Cardiac muscle cell (in vitro differentiated cells and primary cell): ENCODE measurements around the gene SSBP3. TPM values are rescaled to one million over a fixed set of nuclear protein-coding genes. Genes with fewer than 3 reads are reported as not detected.

Experiments
- DNase-seq, 2 donors: peaks; one replicate each; pipeline versions ENCODE4 v3.0.0 to v3.0.0-alpha.2; 2010 to 2017; ENCODE audit warnings: low read depth in 1 of 2, low spot score in 1 of 2
- H3K27ac ChIP-seq: fragments of 200-600 bp; sonication (generic); 2 replicates; pipeline ENCODE4 v1.5.1; 2016
- H3K27me3 ChIP-seq: fragments of 200-600 bp; sonication (generic); 2 replicates; pipeline ENCODE4 v1.6.0; 2016; ENCODE audit warnings: control low read depth
- H3K36me3 ChIP-seq: fragments of 200-600 bp; sonication (generic); 2 replicates; pipeline ENCODE4 v1.5.1; 2016; ENCODE audit warnings: control low read depth
- H3K4me1 ChIP-seq: fragments of 200-600 bp; sonication (generic); 2 replicates; pipeline ENCODE4 v1.8.1; 2017; ENCODE audit warnings: low read depth, mild to moderate bottlenecking, mixed run types
- H3K4me3 ChIP-seq: fragments of 200-600 bp; sonication (generic); 2 replicates; pipeline ENCODE4 v1.5.1; 2016; ENCODE audit warnings: mild to moderate bottlenecking
- H3K9me3 ChIP-seq: fragments of 200-600 bp; sonication (generic); 2 replicates; pipeline ENCODE4 v1.5.1; 2017; ENCODE audit warnings: low read depth, mild to moderate bottlenecking, control low read depth
- CTCF ChIP-seq: IDR thresholded peaks from 2 replicates; pipeline ENCODE4 v1.5.1; 2012; ENCODE audit warnings: low read depth, mild to moderate bottlenecking, low read length
- polyA plus RNA-seq: library from polyadenylated mRNA; unstranded; fragments of >200 nt; fragmentation: Nextera tagmentation; extraction: Ambion mirVana; gene quantifications from 2 replicates; pipeline ENCODE4 v1.2.1, GENCODE V29; 2016
- total RNA-seq: library from RNA; depleted of rRNA; stranded (reverse); fragments of >200 nt; gene quantifications from 2 replicates; pipeline ENCODE4 v1.2.3, GENCODE V29; 2016

SSBP3 gene
- total and polyA plus RNA-seq, 2 experiments from 2014 or later = 40.2 to 81.0 TPM

DNA sequence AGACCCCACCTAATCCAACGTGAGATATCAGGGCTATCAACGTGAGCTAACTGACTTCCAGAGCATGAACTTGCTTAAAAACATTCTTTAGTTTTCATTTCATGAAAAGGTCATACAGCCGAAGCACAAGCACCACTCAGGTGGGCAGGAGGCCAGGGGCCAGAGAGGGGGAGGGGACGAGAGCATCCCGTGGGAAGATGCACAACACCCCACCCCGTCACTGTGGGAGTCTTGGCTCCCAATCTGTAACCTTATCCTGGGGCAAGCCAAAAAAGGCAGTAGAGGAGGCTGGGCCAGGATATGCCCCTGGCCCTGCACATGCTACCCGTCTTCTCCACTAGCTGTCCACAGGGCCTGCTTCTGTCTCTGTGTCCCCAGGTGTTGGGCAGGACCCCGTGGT lies 31.4 kb downstream of the SSBP3 start:
- Histone ChIP-seq H3K4me1 (peaks cover 88% of the 10 kb centered on the region), H3K27ac (peak overlapping the region; percentile 94)

DNA sequence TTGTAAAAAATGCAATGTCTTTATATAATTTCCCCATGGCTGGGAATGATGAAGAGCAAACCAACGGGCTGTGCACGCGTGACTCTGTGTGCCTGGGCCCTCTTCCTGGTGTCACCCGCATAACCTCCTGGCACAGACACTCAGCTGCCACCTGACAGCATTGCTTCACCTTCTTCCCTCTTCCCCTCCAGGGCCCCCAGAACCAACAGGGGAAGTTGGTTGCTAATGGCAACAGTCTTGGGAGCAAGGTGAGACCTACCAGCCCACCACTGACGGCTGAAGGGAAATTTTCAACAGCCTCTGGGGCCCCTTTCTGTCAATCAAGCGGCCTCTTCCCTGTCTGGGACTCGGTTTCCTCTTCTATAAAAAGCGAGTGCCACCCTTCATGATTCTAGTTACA lies 33.2 kb downstream of the SSBP3 start:
- H3K4me1 ChIP-seq = peaks cover 74% of the 10 kb centered on the region
- H3K9me3 ChIP-seq = no peaks in the 10 kb centered on the region
- H3K4me3 ChIP-seq = no peak overlapping the region
- no peaks in the 10 kb centered on the region for H3K36me3 ChIP-seq
- no peak for TF ChIP-seq CTCF
- H3K27ac ChIP-seq = peak overlapping the region; percentile 48
- DNase-seq = no peak
- no peaks in the 10 kb centered on the region for H3K27me3 ChIP-seq

More for the DNA sequence above, 31.4 kb downstream of the SSBP3 start:
- Histone ChIP-seq H3K36me3 (no peaks in the 10 kb centered on the region), H3K4me3 (no peak overlapping the region), H3K9me3 (no peaks in the 10 kb centered on the region), H3K27me3 (no peaks in the 10 kb centered on the region)
- TF ChIP-seq CTCF = no peak
- DNase-seq = no peak

- Histone ChIP-seq H3K27ac (no peak overlapping the region), H3K4me3 (no peak overlapping the region), H3K27me3 (no peaks in the 10 kb centered on the region), H3K4me1 (peaks cover 63% of the 10 kb centered on the region), H3K9me3 (no peaks in the 10 kb centered on the region), H3K36me3 (no peaks in the 10 kb centered on the region)
- no peak for TF ChIP-seq CTCF
- no peak for DNase-seq
Observed at GRCh38 chr1:54371942-54372275, 34.3 kb downstream of the SSBP3 start.

DNA sequence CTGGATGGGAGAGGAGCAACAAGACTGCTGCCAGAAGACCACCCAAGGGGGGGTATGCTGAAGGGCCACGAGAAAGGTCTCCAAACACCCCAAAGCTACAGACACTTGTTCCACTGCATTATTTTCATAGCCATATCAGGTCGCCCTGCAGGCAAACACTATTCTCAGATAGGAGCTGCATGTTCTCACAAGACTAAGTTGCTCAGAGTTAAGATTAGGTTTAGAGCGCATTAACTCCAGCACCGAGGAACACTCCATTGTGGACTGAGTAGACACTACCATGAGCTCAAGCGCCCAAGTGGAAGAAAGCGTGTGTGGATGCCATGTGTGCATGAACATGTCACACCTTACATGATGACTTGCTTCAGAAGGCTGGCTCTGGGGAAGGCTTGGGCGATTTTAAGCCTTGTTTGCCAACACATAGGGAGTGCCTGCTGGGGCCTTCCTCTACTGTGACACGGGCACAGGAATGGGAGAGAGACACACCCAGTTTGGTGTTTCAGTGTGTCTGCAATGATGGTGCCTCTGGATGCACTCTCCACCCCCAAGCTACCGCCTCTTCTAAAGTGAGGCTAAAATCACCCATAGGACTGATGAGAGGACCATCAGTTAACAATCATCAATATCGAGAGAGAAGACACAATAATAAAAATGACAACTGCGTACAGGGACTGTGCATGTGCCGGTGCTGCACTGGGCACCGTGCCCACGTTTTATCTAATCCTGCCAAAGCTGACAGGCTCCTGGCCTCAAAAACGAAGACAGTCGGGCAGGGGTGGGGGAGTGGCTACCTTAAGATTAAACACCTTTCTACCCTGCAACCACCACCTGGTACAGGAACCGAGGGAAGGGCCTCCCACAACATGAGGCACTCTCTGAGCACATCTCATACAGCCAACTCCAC lies 34.9 kb downstream of the SSBP3 start:
- Histone ChIP-seq H3K9me3 (no peaks in the 10 kb centered on the region), H3K4me1 (peaks cover 59% of the 10 kb centered on the region), H3K27me3 (no peaks in the 10 kb centered on the region), H3K36me3 (no peaks in the 10 kb centered on the region), H3K27ac (peak overlapping the region; percentile 37), H3K4me3 (no peak overlapping the region)
- TF ChIP-seq CTCF = no peak
- DNase-seq = no peak

GRCh38 chr1:54370287-54370989 lies 35.8 kb downstream of the SSBP3 start:
- Histone ChIP-seq H3K4me3 (no peak overlapping the region), H3K36me3 (no peaks in the 10 kb centered on the region), H3K9me3 (no peaks in the 10 kb centered on the region), H3K27ac (peak overlapping the region; percentile 37), H3K27me3 (no peaks in the 10 kb centered on the region), H3K4me1 (peaks cover 58% of the 10 kb centered on the region)
- DNase-seq = no peak
- no peak for TF ChIP-seq CTCF
